Astrocyte (in vitro differentiated cells and primary cell): ENCODE results near the gene CMIP. TPM values are rescaled to one million over a fixed set of nuclear protein-coding genes. Genes with fewer than 3 reads are reported as not detected.

Experiments
- DNase-seq: peaks from one replicate; pipeline ENCODE4 v3.0.0-alpha.2; 2010; ENCODE audit warnings: low read depth
- FAIRE-seq: peaks from 2 replicates; lab custom pipeline; 2011; peaks lifted over from hg19 to GRCh38; lab: Jason Lieb, UNC
- H2AFZ ChIP-seq: 2 replicates; pipeline ENCODE4 v1.6.0; 2012; ENCODE audit warnings: low read depth, low read length, inconsistent platforms
- H3K27ac ChIP-seq: 2 replicates; pipeline ENCODE4 v1.5.1; 2011; ENCODE audit warnings: low read depth, low read length, inconsistent platforms
- H3K27me3 ChIP-seq: 2 replicates; pipeline ENCODE4 v1.6.0; 2011; ENCODE audit warnings: low read length, inconsistent platforms; ENCODE audit not compliant: insufficient read depth
- H3K36me3 ChIP-seq: 2 replicates; pipeline ENCODE4 v1.5.1; 2011; ENCODE audit warnings: low read length, inconsistent platforms; ENCODE audit not compliant: insufficient read depth
- H3K4me1 ChIP-seq: 2 replicates; pipeline ENCODE4 v1.5.1; 2011; ENCODE audit warnings: low read length, inconsistent platforms; ENCODE audit not compliant: insufficient read depth
- H3K4me2 ChIP-seq: 2 replicates; pipeline ENCODE4 v1.6.0; 2012; ENCODE audit warnings: low read length, inconsistent platforms
- H3K4me3 ChIP-seq: 2 replicates; pipeline ENCODE4 v1.5.1; 2011; ENCODE audit warnings: low read depth, mild to moderate bottlenecking, low read length, inconsistent platforms; ENCODE audit not compliant: insufficient read depth
- H3K79me2 ChIP-seq: 2 replicates; pipeline ENCODE4 v1.6.0; 2012; ENCODE audit warnings: mild to moderate bottlenecking, low read length, inconsistent platforms; ENCODE audit not compliant: insufficient read depth
- H3K9ac ChIP-seq: 2 replicates; pipeline ENCODE4 v1.6.0; 2012; ENCODE audit warnings: mild to moderate bottlenecking, low read length, inconsistent platforms
- H3K9me3 ChIP-seq: 2 replicates; pipeline ENCODE4 v1.5.1; 2012; ENCODE audit warnings: low read depth, mild to moderate bottlenecking, low read length, inconsistent platforms; ENCODE audit not compliant: insufficient read depth
- H4K20me1 ChIP-seq: 2 replicates; pipeline ENCODE4 v1.6.0; 2012; ENCODE audit warnings: low read length, inconsistent platforms; ENCODE audit not compliant: insufficient read depth
- H3K27ac Mint-ChIP-seq: one replicate; pipeline ENCODE4 v1.8.0; 2021; ENCODE audit warnings: mild to moderate bottlenecking, mixed read lengths; ENCODE audit not compliant: unreplicated experiment
- H3K27me3 Mint-ChIP-seq: one replicate; pipeline ENCODE4 v1.8.0; 2021; ENCODE audit warnings: low read depth, mixed read lengths; ENCODE audit not compliant: unreplicated experiment
- H3K36me3 Mint-ChIP-seq: one replicate; pipeline ENCODE4 v1.8.0; 2021; ENCODE audit warnings: low read depth, mixed read lengths; ENCODE audit not compliant: unreplicated experiment
- H3K4me1 Mint-ChIP-seq: one replicate; pipeline ENCODE4 v1.8.0; 2021; ENCODE audit warnings: low read depth, mixed read lengths; ENCODE audit not compliant: unreplicated experiment
- H3K4me3 Mint-ChIP-seq: one replicate; pipeline ENCODE4 v1.8.0; 2021; ENCODE audit warnings: mild to moderate bottlenecking, moderate library complexity, mixed read lengths; ENCODE audit not compliant: unreplicated experiment
- H3K9me3 Mint-ChIP-seq: one replicate; pipeline ENCODE4 v1.8.0; 2021; ENCODE audit warnings: mild to moderate bottlenecking, mixed read lengths; ENCODE audit not compliant: unreplicated experiment
- EZH2 ChIP-seq: IDR thresholded peaks from 2 replicates; pipeline ENCODE4 v1.6.1; 2012; ENCODE audit warnings: mild to moderate bottlenecking, low read length, inconsistent platforms; ENCODE audit not compliant: insufficient read depth
- total RNA-seq: library from RNA; stranded (reverse); gene quantifications from 2 replicates; pipeline ENCODE4 v1.2.1, GENCODE V29; 2021
- TF ChIP-seq, protein P1 (sequence below): IDR thresholded peaks from 2 replicates; pipeline ENCODE4 v1.5.1; 2011; ENCODE audit warnings: low read depth, mild to moderate bottlenecking, inconsistent platforms, low read length, moderate library complexity; ENCODE audit not compliant: insufficient read depth

CMIP gene
- total RNA-seq, 1 donor from 2014 or later: 71.5 TPM

DNA sequence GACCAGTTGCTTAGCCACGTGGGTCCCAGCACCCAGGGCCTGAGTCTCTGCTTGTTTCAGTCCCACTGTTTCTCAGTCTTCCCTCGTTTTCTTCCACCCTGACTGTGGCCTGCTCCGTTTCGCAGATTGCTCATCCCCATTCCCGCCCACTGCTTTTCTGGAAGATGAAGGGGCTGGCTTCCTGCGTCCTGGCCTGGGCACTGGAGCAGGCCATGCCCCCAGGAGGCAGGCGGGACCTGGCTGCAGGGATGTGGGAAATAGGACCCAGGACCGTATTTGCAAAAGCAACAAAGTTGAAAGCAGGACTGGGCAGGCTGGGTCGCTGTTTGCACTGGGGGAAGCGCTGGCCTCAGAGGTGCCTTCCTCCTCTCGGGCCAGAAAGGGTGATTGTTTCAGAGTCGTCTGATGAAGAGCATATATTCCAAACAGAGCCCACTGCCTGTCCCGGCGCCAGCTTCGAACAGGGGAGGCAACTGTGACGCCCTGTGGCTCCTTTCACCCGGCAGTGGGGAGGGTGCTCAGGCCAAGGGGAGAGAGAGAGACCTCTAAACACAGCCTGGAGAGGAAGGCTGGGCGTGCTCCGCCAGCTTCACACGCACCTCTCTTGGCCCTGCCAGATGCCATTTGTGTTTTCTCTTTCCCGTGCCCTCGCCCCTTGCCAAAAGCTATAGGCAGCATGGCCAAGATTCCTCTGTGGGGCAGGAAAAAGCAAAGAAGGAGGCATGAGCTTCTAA, 108.6 kb downstream of the CMIP start:
- H3K4me1 Mint-ChIP-seq: peaks cover 37% of the 10 kb centered on the region
- peak overlapping the region; percentile 72 for H3K4me2 ChIP-seq
- H3K9me3 Mint-ChIP-seq: no peaks in the 10 kb centered on the region
- no peaks in the 10 kb centered on the region for H3K27me3 Mint-ChIP-seq
- peaks cover 79% of the 10 kb centered on the region for H4K20me1 ChIP-seq
- no peaks in the 10 kb centered on the region for H3K27me3 ChIP-seq
- peak overlapping the region; percentile 94 for H3K27ac Mint-ChIP-seq
- peaks cover 4% of the 10 kb centered on the region for H3K36me3 Mint-ChIP-seq
- H3K9ac ChIP-seq: peak overlapping the region; percentile 67
- peaks cover 38% of the 10 kb centered on the region for H3K4me1 ChIP-seq
- TF ChIP-seq, protein P1, sequence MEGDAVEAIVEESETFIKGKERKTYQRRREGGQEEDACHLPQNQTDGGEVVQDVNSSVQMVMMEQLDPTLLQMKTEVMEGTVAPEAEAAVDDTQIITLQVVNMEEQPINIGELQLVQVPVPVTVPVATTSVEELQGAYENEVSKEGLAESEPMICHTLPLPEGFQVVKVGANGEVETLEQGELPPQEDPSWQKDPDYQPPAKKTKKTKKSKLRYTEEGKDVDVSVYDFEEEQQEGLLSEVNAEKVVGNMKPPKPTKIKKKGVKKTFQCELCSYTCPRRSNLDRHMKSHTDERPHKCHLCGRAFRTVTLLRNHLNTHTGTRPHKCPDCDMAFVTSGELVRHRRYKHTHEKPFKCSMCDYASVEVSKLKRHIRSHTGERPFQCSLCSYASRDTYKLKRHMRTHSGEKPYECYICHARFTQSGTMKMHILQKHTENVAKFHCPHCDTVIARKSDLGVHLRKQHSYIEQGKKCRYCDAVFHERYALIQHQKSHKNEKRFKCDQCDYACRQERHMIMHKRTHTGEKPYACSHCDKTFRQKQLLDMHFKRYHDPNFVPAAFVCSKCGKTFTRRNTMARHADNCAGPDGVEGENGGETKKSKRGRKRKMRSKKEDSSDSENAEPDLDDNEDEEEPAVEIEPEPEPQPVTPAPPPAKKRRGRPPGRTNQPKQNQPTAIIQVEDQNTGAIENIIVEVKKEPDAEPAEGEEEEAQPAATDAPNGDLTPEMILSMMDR: no peak
- no peak for TF ChIP-seq EZH2
- H3K79me2 ChIP-seq: peaks cover 86% of the 10 kb centered on the region
- H3K27ac ChIP-seq: peak overlapping the region; percentile 73
- no peak overlapping the region for H2AFZ ChIP-seq
- peak; percentile 59 for DNase-seq
- H3K9me3 ChIP-seq: no peaks in the 10 kb centered on the region
- H3K4me3 Mint-ChIP-seq: no peak overlapping the region
- no peak overlapping the region for H3K4me3 ChIP-seq
- H3K36me3 ChIP-seq: no peaks in the 10 kb centered on the region
- FAIRE-seq: no peak

DNA sequence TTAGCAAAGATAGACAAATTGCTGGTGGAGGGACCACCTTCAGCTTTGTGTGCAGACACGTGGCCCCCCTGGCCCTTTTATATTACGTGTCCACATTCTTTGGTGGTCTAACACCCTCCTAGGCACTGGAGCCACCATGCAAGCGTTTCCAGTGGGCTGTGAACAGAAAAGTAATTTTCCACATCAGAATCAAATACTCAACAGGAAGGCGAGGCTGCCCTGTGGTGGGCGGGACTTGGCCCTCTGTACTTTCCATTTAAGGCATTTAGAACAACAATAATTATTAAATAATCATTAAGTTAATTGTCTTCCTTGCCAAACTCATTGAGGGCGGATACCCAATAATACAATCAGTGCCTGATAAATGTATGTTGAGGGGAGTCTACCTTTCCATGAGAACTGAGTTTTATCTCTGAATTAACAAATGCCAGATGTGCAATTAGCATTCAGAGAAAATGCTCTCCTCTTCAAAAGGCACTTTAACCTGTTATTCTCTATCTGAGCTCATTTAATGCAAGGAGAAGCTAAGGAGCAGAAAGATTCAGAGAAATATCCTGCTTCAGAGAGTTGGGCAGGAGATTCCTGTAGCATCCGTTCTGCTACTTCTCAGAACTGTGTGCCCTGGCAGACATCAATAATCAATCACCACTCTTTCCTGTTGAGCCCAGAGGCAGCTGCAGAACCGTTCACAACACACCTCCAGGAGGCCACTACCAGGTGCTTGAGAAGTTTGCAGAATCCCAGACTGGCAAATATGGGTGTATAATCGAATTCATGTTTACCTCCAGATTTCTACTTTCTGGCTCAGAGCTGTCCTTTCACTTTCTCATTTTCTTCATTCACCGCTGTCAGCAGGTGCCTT, 109.4 kb downstream of the CMIP start:
- no peaks in the 10 kb centered on the region for H3K9me3 ChIP-seq
- peaks cover 85% of the 10 kb centered on the region for H4K20me1 ChIP-seq
- H3K9ac ChIP-seq: peak overlapping the region; percentile 67
- H3K4me3 ChIP-seq: no peak overlapping the region
- no peak for TF ChIP-seq EZH2
- TF ChIP-seq, protein P1: no peak
- no peaks in the 10 kb centered on the region for H3K27me3 ChIP-seq
- no peaks in the 10 kb centered on the region for H3K36me3 ChIP-seq
- DNase-seq (no peak), FAIRE-seq (no peak)
- H3K79me2 ChIP-seq: peaks cover 86% of the 10 kb centered on the region
- H3K4me3 Mint-ChIP-seq: no peak overlapping the region
- H3K4me1 Mint-ChIP-seq: peaks cover 37% of the 10 kb centered on the region
- no peaks in the 10 kb centered on the region for H3K27me3 Mint-ChIP-seq
- peak overlapping the region; percentile 73 for H3K27ac ChIP-seq
- no peaks in the 10 kb centered on the region for H3K9me3 Mint-ChIP-seq
- peaks cover 38% of the 10 kb centered on the region for H3K4me1 ChIP-seq
- H3K36me3 Mint-ChIP-seq: peaks cover 4% of the 10 kb centered on the region
- peak overlapping the region; percentile 72 for H3K4me2 ChIP-seq
- H3K27ac Mint-ChIP-seq: no peak overlapping the region
- H2AFZ ChIP-seq: no peak overlapping the region
